Thoracic aorta (tissue), 2 donors: ENCODE results near the gene HS6ST3. TPM values are rescaled to one million over a fixed set of nuclear protein-coding genes. Genes with fewer than 3 reads are reported as not detected.

Source experiments
- ATAC-seq: fragments of 150-250 bp; one replicate; pipeline ENCODE4 v1.8.0; 2017; ENCODE audit warnings: low read depth; ENCODE audit not compliant: insufficient number of reproducible peaks, low FRiP score
- DNase-seq: peaks from one replicate; pipeline ENCODE4 v3.0.0-alpha.2; 2020; ENCODE audit warnings: low spot score
- H3K27ac ChIP-seq, 2 donors: fragments of 200-600 bp; sonication (generic); 1 replicate in 1 of 2; 2 replicates in 1 of 2; pipeline ENCODE4 v1.5.1; 2016; ENCODE audit warnings: mild to moderate bottlenecking in 2 of 2, moderate library complexity in 2 of 2
- H3K27me3 ChIP-seq: fragments of 200-600 bp; sonication (generic); replicated peaks from 2 replicates; pipeline ENCODE4 v1.6.0; 2016; ENCODE audit warnings: mild to moderate bottlenecking; ENCODE audit not compliant: insufficient read depth
- H3K36me3 ChIP-seq: fragments of 200-600 bp; sonication (generic); one replicate; pipeline ENCODE4 v1.5.1; 2016
- H3K4me1 ChIP-seq, 2 donors: fragments of 200-600 bp; sonication (generic); 1 replicate in 1 of 2; 2 replicates in 1 of 2; pipeline versions ENCODE4 v1.5.1 to v1.6.0; 2016; ENCODE audit warnings: low read depth in 2 of 2, mild to moderate bottlenecking in 1 of 2; ENCODE audit not compliant: control insufficient read depth in 1 of 2
- H3K4me3 ChIP-seq: fragments of 200-600 bp; sonication (generic); 2 replicates; pipeline ENCODE4 v1.5.1; 2016; ENCODE audit warnings: mild to moderate bottlenecking
- H3K9me3 ChIP-seq: fragments of 200-600 bp; sonication (generic); 2 replicates; pipeline ENCODE4 v1.5.1; 2016
- total RNA-seq, 2 donors: library from RNA; depleted of rRNA; stranded (reverse); fragments of >200 nt; gene quantifications; one replicate each; pipeline versions ENCODE4 v1.1.0 to v1.2.3, GENCODE V29; 2016
- TF ChIP-seq, protein P1 (sequence below): fragments of 200-600 bp; sonication (generic); IDR thresholded peaks from one replicate; pipeline ENCODE4 v1.5.1; 2019; ENCODE audit warnings: antibody characterized with exemption

Gene HS6ST3
- total RNA-seq, 2 donors from 2014 or later, result 1.1 to 1.8 TPM

DNA sequence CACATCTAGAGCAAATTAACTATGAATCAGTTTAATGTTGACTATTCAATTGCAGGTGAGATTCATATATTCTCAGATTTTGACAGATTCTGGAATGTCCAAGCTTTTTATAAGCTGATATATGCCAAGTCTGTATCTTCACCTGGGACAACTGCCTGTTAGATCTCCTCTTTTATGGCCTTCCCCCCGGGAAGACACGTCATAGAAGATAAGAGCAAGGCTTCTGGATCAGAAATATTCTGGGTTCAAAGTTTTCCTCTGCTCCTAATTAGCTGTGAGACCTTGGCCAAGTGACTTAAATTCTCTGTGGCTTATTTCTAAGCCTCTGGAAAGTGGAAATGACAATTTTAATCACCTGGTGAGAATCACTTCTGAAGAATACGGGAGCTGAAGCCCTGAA is 716.8 kb downstream of the HS6ST3 start:
- ATAC-seq (no peak), DNase-seq (no peak)
- H3K9me3 ChIP-seq, result no peaks in the 10 kb centered on the region
- TF ChIP-seq, protein P1, sequence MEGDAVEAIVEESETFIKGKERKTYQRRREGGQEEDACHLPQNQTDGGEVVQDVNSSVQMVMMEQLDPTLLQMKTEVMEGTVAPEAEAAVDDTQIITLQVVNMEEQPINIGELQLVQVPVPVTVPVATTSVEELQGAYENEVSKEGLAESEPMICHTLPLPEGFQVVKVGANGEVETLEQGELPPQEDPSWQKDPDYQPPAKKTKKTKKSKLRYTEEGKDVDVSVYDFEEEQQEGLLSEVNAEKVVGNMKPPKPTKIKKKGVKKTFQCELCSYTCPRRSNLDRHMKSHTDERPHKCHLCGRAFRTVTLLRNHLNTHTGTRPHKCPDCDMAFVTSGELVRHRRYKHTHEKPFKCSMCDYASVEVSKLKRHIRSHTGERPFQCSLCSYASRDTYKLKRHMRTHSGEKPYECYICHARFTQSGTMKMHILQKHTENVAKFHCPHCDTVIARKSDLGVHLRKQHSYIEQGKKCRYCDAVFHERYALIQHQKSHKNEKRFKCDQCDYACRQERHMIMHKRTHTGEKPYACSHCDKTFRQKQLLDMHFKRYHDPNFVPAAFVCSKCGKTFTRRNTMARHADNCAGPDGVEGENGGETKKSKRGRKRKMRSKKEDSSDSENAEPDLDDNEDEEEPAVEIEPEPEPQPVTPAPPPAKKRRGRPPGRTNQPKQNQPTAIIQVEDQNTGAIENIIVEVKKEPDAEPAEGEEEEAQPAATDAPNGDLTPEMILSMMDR, result no peak
- H3K36me3 ChIP-seq, result no peaks in the 10 kb centered on the region
- H3K4me1 ChIP-seq, result peaks cover 40 to 48% of the 10 kb centered on the region in 2 donors
- H3K4me3 ChIP-seq, result no peak overlapping the region
- no peaks in the 10 kb centered on the region for H3K27me3 ChIP-seq
- H3K27ac ChIP-seq, result no peak overlapping the region

DNA sequence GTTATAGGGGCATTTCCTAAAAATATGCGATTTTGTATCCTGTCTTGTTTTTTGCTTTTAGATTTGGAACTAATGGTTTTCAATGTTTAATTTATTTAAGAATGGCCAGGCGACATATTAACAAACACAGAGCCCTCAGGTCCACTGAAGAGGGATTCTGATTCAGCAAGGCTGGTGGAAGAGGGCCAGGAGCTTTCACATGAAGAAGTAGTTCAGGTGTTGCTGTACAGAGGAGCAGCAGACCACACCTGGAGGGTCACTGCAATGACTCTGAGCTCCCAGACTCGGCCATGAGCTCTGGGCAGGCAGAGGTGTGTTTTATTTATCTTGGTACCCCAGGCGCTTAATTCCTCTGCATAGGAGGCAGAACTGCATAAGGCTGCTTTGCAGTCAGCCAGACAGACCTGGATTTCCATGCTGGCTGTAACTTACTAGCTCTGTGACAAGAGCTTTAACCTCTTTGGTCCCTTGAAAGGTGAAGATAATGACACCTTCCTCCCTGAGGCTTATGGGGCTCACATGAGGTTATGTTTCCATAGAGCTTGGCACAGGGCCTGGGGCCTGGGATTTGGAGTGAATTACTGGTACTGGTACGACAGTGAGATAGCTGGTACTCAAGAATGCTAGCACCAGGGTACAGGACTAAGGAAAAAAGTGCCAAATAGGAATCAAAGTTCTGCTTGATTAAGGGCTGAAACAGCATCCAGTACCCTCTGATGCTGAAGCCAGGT is 719.6 kb downstream of the HS6ST3 start:
- Histone ChIP-seq H3K36me3 (no peaks in the 10 kb centered on the region), H3K4me3 (no peak overlapping the region), H3K27ac (peak overlapping the region; percentile 51 to 63), H3K27me3 (no peaks in the 10 kb centered on the region), H3K9me3 (no peaks in the 10 kb centered on the region), H3K4me1 (peaks cover 40 to 61% of the 10 kb centered on the region in 2 donors)
- TF ChIP-seq, protein P1, result no peak
- ATAC-seq (no peak), DNase-seq (no peak)

DNA sequence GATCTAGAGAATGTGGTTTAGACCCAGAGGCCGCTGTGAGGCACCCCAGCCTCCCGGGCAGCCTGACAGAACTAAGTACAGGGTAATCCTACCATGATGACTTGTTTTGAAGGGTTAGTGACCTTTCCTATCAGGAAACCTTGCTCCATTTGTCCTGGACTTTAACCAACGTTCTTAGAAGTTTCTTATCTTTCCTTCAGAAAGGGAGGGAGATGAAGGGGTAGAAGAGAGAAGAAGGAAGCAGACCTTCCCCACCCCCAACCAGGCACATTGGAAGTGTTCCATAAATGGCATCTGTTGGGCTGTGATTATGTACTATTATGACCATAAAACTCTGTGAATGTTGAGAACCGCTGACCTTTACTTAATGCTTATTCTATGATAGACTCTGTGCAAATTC is 720.2 kb downstream of the HS6ST3 start:
- Histone ChIP-seq H3K4me1 (peaks cover 40 to 65% of the 10 kb centered on the region in 2 donors), H3K9me3 (no peaks in the 10 kb centered on the region), H3K36me3 (no peaks in the 10 kb centered on the region), H3K27ac (peak overlapping the region; percentile 51 to 63), H3K4me3 (no peak overlapping the region), H3K27me3 (no peaks in the 10 kb centered on the region)
- DNase-seq (no peak), ATAC-seq (no peak)
- TF ChIP-seq, protein P1, result no peak

DNA sequence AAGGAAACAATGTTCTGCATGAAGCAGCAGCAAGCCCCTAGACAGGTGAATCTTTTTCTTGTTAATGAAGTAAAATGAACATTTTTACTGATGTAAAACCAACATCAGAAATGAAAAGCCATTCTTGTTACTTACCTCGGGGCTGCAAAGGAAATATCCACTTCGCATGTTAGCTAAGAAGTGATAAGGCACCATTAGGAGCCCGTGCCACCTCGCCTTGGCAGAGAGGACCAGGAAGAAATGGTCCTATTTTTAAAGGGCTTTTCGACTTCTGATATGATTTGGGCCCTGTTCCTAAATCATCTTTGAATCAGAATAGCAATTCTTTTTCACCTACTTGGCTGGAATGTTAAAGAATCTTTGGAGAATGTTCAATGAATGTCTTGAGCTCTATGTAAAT is 721.1 kb downstream of the HS6ST3 start:
- DNase-seq (no peak), ATAC-seq (no peak)
- no peaks in the 10 kb centered on the region for H3K27me3 ChIP-seq
- no peak overlapping the region for H3K4me3 ChIP-seq
- H3K9me3 ChIP-seq, result no peaks in the 10 kb centered on the region
- H3K4me1 ChIP-seq, result peaks cover 48 to 75% of the 10 kb centered on the region in 2 donors
- peak overlapping the region; percentile 14 to 63 for H3K27ac ChIP-seq
- no peaks in the 10 kb centered on the region for H3K36me3 ChIP-seq
- TF ChIP-seq, protein P1, result no peak

DNA sequence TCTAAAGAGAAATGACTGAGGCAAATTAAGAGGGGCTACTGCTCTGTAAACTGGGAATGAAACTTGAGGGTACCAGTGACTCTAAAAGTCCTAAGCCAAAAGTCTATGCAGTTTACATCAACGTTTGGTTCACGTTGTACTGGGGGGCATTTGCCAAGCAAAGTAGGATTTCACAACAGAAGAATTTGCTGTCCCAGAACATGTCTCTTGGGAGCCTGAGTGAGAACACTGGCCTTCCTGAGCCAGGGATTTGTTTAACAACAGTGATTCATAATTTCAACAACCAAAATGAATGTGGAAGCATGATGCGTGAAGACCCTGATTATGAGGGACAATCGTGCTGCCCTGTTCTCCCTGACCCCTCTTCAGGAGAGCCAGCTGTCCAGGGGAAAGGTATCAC is 726.4 kb downstream of the HS6ST3 start:
- Histone ChIP-seq H3K4me1 (peaks cover 18 to 58% of the 10 kb centered on the region in 2 donors), H3K9me3 (no peaks in the 10 kb centered on the region), H3K36me3 (no peaks in the 10 kb centered on the region), H3K4me3 (peak overlapping the region; percentile 29), H3K27me3 (no peaks in the 10 kb centered on the region), H3K27ac (peak overlapping the region; percentile 61 to 76)
- DNase-seq, result peak; percentile 21
- ATAC-seq, result peak; percentile 90
- TF ChIP-seq, protein P1, result no peak
